GM19023 (cell line): ENCODE results near the gene HNF1A.

Experiments
- ATAC-seq: cut with Tn5 transposase; IDR thresholded peaks from one replicate; pipeline ENCODE4 v1.9.1; 2021; ENCODE audit warnings: mild to moderate bottlenecking, moderate library complexity; ENCODE audit not compliant: unreplicated experiment

Gene HNF1A

DNA sequence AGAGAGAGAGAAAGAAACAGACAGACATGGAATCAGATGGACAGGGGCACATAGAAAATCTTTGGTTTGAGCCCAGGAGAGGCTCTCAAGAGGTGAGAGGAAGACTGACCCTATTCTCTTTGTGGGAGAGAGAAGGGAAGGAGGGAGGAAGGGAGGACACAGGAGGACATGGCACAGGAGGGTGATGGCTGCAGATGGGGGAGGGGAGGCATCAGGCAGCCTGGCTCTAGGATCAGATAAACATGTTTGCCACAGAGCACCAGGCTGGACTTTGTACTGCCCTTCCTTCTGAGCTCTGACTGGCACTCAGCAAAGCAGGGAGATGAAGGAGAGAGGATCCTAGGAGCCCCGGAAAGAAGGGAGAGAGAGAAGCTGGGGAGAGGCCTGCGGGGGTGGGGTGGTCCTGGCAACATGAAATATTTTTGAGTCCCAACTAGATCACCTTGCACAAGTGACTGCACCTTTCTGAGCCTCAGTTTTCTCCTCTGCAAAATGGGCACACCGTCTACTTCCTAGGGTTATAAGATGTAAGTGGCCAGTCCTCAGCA, 6.1 kb downstream of the HNF1A start:
- ATAC-seq: no peak

DNA sequence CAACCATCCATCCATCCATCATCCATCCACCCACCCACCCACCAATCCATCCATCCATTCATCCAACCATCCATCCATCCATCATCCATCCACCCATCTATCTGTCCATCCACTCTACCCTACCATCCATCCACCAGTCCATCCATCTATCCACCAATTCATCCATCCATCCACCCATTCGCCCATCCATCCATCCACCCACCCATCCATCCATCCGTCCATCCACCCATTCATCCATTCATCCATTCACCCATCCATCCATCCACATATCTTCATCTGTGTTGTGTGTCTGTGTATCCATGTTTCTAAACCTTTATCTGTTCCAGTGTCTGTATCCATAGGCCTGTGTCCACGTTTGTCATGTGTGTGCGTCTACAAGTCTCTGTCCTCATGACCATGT, 9.9 kb downstream of the HNF1A start:
- ATAC-seq: no peak

DNA sequence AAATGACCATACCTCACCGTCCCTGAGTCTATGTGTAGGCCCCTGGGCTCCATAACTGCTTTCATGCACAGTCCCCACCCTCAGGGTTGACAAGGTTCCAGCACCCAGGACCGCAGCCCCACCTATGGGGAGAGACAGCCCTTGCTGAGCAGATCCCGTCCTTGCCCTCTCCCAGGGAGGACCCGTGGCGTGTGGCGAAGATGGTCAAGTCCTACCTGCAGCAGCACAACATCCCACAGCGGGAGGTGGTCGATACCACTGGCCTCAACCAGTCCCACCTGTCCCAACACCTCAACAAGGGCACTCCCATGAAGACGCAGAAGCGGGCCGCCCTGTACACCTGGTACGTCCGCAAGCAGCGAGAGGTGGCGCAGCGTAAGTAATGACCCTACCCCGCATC, 10.3 kb downstream of the HNF1A start:
- ATAC-seq: no peak

DNA sequence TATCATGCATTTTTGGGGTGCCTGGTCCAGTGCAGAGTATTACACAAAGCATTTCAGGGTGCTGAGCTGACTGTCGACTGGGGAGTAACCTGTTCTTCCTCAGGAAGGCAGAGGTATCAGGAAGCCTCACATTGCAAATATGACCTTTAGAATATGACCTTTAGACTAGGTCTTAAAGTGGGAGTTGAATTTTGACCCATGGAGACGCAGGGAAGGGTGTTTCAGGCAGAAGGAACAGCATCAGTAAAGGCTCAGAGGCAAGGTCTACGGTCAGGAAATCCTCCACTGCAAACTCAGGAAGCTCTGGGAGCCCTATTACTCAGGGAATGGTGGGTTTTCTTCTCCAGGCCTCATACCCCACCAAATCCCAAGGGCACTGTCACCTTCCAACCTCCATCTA, 11.3 kb downstream of the HNF1A start:
- ATAC-seq: no peak

DNA sequence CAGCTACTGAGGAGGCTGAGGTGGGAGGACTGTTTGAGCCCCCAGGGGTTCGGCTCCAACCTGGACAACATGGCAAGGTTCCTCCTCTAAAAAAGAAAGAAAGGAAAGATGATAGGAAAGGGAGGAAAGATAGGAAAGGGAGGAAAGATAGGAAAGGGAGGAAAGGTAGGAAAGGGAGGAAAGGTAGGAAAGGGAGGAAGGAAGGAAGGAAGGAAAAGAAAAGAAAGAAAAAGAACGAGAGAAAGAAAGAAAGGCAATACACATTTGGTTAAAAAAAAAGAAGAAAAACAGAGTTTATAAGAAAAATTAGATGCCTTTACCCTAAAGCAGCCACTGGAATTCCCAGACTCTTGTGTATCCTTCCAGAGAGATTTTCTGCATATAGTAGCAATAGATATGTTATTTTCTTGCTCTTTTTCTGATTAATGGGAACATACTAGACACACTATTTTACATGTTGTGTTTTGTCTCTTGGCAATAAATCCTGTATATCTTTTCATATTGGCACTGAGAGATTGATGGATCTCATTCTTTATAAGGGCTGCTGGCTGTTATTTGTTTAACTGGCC, 12.2 kb downstream of the HNF1A start:
- no peak for ATAC-seq

DNA sequence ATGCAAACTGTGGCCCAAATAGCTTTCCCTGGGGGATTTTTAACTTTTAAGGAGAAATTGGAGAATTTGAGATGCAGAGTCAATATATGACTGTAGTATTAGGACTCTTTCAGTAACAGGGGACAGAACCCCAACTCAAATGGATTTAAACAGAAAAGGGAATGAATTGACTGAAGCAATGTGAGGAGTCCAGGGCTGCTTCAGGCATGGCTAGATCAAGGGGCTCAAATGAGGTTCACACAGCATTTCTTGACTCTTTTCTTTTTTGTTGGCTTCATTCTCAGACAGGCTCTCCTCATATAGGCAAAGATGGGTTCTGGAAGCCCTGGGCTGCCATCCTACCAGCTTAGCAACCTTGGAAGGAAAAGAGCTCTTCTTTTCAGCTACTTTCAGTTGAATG, 13.6 kb downstream of the HNF1A start:
- no peak for ATAC-seq

DNA sequence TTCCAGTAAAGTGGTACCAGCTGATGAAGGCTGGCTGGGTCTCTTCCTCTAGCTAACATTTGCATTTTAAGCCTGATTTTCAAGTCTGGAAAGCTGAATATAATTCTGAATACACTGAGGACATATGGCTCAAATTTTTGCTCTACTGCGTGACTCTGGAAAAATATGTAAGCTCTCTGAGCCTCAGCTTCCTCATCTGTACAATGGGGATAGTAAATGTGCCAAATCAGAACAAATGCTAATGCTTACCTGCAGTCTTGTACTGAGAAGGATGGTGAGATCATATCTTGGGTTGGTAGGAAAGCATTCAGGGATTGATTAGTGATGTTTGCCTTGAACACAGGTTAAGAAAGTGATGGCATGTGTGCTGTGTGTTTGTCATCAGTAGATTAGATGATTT, 14.6 kb downstream of the HNF1A start:
- ATAC-seq: no peak

DNA sequence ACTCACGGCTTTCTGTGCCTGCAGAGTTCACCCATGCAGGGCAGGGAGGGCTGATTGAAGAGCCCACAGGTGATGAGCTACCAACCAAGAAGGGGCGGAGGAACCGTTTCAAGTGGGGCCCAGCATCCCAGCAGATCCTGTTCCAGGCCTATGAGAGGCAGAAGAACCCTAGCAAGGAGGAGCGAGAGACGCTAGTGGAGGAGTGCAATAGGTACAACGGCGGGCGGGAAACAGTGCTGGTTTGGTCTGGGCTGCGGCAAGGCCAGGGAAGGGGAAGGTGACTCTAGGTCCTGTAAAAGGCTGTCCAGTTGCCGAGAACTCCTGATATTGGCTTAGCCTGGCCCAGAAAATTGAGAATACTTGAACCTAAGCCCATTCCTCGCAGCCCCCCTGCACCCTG, 15.2 kb downstream of the HNF1A start:
- ATAC-seq: no peak

DNA sequence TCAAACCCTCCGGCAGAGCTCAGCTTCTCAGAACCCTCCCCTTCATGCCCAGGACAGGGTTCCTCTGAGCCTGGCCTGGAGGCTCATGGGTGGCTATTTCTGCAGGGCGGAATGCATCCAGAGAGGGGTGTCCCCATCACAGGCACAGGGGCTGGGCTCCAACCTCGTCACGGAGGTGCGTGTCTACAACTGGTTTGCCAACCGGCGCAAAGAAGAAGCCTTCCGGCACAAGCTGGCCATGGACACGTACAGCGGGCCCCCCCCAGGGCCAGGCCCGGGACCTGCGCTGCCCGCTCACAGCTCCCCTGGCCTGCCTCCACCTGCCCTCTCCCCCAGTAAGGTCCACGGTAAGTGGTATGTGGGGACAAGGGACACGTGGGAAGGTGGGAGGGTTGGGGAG, 15.7 kb downstream of the HNF1A start:
- ATAC-seq: no peak

DNA sequence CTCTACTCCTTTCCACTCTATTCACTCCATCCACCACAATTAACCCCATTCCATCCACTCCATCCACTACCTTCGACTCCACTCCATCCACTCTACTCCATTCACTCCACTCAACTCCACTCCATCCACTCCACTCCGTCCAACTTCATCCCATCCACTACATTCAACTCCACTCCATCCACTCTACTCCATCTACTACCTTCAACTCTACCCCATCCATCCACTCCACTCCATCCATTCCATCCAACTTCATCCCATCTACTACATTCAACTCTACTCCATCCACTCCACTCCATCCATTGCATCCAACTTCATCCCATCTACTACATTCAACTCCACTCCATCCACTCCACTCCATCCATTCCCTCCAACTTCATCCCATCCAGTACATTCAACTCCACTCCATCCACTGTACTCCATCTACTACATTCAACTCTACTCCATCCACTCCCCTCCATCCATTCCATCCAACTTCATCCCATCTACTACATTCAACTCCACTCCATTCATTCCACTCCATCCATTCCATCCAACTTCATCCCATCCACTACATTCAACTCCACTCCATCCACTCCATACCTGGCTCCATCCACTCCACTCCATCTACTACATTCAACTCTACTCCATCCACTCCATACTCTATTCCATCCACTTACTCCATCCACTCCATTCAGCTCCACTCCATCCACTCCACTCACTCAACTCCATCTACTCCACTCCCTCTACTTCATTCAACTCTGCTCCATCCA, 16.4 kb downstream of the HNF1A start:
- ATAC-seq: no peak

DNA sequence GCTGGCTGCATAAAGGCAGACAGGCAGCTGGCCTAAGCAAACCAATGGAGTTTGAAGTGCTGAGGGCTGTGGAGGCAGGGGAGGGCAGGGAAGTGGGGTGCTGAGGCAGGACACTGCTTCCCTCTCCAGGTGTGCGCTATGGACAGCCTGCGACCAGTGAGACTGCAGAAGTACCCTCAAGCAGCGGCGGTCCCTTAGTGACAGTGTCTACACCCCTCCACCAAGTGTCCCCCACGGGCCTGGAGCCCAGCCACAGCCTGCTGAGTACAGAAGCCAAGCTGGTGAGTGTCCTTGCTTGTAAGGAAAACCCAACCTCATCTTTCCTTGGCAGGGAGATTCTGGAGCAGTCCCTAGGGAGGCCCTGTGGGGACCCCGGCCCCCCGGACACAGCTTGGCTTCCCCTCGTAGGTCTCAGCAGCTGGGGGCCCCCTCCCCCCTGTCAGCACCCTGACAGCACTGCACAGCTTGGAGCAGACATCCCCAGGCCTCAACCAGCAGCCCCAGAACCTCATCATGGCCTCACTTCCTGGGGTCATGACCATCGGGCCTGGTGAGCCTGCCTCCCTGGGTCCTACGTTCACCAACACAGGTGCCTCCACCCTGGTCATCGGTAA, 17.9 kb downstream of the HNF1A start:
- ATAC-seq: no peak

DNA sequence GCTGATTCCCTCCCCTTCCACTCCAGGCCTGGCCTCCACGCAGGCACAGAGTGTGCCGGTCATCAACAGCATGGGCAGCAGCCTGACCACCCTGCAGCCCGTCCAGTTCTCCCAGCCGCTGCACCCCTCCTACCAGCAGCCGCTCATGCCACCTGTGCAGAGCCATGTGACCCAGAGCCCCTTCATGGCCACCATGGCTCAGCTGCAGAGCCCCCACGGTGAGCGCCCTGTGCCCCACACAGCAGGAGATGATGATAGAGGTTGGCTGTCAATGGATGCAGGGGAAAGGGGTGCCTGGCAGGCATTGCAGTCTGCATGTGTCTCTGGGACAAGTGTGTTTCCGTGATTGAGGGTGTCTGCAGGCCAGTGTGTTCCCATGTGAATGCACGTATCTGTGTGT, 19.1 kb downstream of the HNF1A start:
- ATAC-seq: no peak

DNA sequence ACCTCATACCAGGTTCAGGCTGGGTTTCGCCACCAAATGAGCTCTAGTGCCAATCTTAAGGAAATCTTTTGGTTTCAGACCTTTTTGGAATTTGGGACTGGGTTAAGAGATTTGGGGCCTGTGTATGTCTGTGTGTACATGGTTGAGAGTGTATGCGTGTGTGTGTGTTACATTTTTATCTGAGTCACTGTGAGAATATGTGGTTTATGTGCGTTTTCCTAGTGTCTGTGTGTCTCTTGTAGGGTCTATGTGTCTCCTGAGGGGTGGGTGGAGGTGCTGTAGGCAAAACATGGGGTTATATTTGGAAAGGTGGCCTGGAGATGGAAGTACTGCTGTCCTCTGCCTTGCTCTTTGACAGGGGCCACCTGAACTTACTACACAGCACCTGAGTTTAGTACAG, 20.1 kb downstream of the HNF1A start:
- no peak for ATAC-seq

DNA sequence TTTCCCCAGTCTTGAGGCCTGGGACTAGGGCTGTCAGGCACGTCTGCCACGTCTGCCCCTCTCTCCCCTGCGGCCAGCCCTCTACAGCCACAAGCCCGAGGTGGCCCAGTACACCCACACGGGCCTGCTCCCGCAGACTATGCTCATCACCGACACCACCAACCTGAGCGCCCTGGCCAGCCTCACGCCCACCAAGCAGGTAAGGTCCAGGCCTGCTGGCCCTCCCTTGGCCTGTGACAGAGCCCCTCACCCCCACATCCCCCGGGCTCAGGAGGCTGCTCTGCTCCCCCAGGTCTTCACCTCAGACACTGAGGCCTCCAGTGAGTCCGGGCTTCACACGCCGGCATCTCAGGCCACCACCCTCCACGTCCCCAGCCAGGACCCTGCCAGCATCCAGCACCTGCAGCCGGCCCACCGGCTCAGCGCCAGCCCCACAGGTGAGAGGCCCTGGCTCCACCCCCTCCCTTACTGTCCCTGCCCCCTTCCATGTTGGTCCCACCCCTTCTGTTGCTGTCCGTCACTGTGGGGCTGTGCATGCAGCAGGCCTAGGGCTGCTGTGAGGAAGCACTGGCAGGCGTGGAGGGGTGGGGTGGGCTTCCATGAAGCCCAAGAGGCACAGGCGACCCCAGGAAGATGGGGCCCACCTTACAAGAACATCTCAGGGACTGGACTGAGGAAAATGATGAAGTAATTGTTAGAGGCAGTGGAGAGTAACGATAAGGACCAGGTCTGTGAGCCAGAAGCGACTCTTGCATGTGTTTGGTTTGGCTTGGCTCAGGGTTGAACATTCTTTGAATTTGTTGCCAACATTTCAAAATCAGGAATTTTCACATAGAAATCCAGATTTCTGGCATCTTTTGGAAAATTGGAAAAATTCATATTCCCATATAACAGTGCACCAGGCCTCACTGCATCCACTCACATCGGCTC, 21.1 kb downstream of the HNF1A start:
- no peak for ATAC-seq

DNA sequence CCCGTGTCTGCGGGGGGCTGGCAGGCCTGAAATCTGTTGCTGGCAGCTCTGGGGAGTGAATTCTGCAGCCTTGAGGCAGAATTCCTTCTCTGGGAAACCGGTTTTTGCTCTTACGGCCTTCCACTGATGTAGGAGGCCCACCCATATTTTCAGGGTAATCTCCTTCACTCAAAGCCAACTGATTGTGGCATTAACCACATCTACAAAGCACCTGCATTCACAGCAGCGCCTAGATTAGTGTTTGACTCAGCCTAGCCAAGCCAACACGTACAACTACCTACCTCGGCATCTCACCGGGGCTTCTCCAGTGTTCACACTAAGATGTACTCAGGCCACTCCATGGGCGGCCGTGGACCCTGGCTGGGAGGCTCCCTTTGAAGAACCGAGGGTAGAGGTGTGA, 22.2 kb downstream of the HNF1A start:
- ATAC-seq: no peak

DNA sequence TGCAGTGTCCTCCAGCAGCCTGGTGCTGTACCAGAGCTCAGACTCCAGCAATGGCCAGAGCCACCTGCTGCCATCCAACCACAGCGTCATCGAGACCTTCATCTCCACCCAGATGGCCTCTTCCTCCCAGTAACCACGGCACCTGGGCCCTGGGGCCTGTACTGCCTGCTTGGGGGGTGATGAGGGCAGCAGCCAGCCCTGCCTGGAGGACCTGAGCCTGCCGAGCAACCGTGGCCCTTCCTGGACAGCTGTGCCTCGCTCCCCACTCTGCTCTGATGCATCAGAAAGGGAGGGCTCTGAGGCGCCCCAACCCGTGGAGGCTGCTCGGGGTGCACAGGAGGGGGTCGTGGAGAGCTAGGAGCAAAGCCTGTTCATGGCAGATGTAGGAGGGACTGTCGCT, 22.7 kb downstream of the HNF1A start:
- no peak for ATAC-seq

DNA sequence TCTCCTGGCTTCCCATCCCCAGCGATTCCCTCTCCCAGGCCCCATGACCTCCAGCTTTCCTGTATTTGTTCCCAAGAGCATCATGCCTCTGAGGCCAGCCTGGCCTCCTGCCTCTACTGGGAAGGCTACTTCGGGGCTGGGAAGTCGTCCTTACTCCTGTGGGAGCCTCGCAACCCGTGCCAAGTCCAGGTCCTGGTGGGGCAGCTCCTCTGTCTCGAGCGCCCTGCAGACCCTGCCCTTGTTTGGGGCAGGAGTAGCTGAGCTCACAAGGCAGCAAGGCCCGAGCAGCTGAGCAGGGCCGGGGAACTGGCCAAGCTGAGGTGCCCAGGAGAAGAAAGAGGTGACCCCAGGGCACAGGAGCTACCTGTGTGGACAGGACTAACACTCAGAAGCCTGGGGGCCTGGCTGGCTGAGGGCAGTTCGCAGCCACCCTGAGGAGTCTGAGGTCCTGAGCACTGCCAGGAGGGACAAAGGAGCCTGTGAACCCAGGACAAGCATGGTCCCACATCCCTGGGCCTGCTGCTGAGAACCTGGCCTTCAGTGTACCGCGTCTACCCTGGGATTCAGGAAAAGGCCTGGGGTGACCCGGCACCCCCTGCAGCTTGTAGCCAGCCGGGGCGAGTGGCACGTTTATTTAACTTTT, 23.6 kb downstream of the HNF1A start:
- ATAC-seq: no peak

DNA sequence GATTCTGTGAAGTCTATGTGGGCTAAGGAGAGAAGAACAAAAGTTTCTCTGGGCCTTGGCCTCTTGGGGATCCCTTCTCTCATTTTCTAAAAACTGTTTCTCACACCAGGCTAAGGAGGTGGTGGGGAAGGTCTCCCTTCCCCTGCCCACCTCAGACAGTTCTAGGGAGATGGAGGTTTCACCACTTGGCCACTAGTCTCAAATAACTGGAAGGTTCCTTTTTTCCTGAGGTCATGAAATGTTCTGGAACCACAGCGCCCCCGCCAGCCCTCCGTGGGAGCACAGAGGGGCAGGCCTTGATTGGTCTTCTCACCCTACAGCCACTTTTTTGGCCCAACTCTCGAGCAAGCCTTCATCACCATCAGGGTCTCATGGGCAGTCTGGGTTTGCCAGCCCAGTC, 25.3 kb downstream of the HNF1A start:
- no peak for ATAC-seq

DNA sequence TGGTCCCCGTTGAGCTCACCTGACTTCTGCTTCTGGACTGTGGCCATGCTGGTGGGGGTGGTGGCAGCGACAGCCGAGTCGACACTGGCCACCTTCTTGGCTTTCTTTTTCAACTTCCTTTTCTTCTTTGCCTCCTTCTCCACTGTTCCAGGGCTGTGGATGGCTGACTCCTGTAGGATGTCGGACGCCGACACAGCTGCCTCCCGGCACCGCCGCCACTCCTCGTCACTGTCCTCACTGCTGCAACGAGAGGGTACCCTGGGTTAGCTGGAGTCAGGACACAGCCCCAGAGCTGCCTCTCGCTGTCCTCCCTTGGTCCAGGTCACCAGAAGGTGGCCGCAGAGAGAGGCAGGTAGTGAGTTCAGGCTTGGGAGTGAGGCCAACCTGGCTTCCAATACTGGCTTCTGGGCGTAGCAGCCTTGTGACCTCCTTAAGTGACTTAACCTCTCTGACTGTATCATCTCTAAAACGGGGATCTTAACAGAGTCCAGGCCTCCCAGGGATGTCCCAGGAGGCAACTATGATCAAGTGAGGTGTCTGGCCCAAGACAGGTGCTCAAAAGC, 26.0 kb downstream of the HNF1A start:
- ATAC-seq: no peak

DNA sequence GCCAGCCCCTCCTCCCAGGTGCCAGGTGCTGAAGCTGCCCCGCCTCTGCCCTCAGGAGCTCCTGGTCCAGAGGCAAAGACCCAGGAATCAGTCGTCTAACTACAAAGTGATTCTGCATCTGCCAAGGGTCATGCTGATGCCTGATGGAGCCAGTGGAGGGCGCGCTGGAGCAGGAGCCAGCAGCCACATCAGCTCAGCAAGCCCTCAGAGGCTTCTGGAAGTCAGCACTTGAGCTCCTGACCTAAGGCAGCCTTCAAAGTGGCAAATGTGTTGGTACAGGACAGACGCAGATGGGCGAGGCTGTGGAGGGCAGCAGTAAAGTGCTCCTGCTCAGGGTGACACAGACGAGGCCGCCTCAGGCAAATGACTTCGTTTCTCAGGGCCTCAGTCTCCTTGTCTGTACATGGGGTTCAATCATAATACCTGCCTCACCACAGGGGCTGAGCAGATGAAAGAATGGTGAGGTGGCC, 27.0 kb downstream of the HNF1A start:
- ATAC-seq: no peak
